Smooth muscle cell of the brain vasculature (primary cell): ENCODE results near the gene STEAP3.

Experiments
- DNase-seq: peaks from one replicate; pipeline ENCODE4 v3.0.0-alpha.2; 2012; ENCODE audit warnings: low read depth, low spot score

STEAP3 gene

DNA sequence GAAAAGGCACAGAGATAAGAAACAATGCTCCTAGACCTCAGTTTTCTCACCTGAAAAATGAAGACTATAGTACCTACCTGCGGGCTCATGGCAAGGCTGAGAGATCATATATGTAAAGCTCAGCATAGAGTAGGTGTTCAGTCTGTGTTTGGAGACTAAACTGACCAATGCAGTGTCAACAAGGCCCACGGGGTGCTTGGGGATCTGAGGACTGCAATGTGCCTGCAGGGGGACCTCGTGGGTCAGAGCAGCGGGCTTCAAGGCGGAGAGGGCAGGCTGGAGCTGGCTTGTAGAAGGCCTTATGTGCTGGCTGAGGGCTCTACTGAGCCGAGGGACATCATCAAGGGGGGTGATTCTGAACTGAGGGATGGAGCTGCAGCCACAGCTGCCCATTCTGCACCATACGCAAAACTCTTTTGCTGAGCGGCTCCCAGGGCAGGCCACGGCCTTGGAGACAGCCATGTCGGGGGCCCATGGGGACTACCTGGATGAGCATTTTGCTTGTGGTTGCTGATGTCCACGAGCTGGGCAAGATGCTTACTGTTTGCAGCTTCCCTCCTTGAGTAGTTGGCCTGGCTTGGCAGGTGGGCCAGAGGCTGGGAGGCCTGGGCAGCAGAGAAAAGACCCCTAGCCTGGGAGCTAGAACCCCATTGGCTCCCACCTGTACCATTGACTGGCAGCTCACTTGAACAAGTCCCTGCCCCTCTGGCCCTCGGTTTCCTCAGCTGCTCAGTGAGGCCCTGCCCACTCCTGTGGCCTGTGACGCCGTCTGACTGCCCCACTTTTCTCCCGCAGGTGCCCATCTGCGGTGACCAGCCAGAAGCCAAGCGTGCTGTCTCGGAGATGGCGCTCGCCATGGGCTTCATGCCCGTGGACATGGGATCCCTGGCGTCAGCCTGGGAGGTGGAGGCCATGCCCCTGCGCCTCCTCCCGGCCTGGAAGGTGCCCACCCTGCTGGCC, 23.5 kb downstream of the STEAP3 start:
- DNase-seq: no peak

DNA sequence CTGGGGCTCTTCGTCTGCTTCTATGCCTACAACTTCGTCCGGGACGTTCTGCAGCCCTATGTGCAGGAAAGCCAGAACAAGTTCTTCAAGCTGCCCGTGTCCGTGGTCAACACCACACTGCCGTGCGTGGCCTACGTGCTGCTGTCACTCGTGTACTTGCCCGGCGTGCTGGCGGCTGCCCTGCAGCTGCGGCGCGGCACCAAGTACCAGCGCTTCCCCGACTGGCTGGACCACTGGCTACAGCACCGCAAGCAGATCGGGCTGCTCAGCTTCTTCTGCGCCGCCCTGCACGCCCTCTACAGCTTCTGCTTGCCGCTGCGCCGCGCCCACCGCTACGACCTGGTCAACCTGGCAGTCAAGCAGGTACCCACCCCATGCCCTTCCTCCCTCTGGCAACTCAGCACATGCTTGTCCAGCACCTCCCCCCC, 24.2 kb downstream of the STEAP3 start:
- no peak for DNase-seq

DNA sequence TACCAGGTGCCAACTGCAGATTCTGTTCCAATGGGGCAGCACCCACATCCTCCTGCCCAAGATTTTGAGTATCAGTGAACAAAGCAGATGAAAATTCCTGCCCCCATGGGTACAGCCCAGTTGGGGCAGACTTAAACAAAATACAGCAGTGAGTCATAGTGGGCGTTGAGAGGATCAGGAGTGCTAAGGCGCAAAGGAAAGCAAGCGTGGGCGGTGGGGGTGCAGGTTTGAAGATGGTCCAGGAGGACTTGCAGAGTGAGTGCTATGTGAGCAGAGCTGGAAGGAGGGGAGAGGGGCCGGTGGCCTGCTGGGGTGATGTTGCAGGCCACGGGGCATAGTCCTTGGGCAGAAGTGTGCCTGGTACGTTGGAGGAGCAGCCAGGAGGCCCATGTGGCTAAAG, 24.7 kb downstream of the STEAP3 start:
- peak; percentile 63 for DNase-seq

DNA sequence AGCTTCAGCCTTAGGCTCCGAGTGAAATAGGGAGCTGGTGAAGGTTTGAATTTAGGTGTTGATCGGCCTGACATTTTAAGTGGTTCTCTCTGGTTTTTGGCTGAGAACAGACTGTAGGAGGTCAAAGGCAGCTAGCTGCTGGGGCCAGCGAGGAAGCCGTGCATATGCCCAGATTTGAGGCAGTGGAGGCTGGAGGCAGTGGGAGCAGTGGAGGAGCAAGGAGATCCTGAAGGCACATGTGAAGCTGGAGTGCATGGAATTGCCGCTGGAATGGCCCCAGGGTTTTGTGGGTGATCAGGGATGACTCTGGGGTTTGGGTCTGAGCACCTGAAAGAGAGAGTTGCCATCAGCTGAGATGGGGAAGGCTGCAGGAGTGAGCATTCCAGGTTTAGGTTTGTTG, 25.1 kb downstream of the STEAP3 start:
- DNase-seq: no peak

DNA sequence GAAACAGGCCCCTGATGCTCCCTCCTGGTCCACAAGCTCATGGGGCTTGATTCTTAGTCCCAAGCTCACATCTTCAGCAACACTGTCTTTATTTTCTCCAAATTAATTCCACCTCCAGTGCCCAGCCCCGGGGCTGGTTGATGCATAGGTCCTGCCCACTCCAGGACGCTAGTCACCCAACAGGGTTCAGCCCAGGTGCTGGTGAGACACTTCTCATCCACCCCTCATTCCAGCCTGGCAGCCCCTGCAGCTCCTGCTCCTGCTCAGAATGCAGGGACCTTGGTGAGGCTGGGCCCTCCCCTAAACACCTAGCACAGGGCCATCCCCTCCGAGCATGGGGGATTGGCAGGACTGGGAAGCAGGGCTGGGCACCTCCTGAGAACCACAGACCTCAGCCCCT, 25.7 kb downstream of the STEAP3 start:
- DNase-seq: no peak

DNA sequence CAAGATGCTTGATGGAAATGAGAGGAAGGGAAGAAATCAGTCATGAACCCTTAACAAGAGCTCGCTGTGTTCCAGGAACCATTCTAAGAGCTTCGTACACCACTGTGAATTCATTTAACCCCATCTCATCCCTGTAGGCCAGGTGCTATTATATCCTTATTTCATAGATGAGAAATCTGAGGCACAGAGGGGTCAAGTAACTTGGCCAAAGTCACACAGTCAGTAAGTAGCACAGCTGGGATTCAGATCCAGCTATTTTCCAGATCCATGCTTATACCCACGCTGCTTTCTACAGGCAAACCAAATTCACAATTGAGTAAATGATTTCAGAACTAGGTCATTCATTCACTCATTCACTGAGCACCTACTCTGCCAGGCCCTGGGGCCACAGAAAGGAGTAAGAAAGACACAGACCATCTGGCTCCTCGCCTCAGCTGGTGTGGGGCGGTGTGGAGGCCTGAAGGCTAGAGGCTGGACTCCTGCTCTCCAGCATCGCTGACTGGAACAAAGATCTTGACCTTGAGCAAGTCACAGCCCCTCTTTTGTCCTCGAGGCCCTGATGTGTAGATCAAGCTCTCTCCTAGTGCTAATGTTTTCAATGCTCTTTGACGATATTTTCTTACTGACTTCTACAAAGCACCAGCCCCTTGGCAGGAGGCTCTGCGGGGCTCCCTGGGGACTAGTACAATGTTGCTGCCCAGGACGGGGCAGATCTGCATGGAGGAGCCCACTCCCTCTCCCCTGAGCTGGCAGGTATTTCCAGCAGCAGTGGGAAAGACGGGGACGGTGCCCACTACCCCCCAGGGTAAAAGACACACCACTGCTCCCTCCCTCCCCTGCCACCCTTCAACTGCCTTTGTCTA, 26.5 kb downstream of the STEAP3 start:
- no peak for DNase-seq

DNA sequence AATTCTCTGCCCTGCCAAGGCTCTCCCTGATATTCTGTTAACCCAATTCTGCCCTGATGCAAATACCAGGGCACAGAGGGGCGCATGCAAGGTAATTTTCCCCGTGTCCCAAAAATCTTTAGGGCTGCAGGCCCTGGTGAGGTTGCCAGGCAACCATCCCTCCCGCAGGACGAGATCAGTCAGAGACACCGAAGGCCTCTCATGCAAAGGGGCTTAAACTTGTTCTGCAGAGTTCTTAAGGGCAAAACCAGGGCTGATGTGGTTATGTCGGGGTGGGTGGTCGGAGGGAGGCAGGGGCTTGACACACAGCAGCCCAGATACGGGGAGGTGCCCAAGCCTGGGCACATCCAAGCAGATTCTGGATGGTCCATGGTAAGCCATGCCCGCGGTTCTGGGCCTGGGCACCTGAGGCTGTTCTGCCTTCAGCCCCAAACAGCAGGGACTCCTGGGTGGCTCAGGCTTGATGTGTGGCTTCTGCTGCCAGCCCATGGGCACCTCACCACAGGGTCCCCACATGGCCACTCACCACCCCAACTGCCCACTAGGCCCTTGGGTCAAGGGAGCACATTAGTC, 27.2 kb downstream of the STEAP3 start:
- DNase-seq: no peak

DNA sequence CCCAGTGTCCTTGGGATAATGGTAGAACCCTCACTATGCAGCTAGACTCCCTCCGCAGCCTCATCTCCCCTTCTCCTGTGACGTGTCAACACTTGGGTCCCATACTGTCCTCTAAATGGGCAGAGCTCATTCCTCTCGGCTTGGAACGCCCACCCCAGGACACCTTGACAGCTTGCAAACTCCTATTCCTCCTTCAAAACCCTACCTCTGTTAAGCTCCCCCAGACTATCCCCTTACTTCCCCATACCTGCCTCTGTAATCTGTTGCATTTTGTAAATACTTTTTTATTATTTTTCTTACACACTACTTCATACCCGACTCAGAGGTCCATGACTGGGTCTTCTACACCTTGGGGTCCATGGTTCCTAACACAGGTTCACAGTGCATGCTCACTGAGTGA, 28.0 kb downstream of the STEAP3 start:
- no peak for DNase-seq

DNA sequence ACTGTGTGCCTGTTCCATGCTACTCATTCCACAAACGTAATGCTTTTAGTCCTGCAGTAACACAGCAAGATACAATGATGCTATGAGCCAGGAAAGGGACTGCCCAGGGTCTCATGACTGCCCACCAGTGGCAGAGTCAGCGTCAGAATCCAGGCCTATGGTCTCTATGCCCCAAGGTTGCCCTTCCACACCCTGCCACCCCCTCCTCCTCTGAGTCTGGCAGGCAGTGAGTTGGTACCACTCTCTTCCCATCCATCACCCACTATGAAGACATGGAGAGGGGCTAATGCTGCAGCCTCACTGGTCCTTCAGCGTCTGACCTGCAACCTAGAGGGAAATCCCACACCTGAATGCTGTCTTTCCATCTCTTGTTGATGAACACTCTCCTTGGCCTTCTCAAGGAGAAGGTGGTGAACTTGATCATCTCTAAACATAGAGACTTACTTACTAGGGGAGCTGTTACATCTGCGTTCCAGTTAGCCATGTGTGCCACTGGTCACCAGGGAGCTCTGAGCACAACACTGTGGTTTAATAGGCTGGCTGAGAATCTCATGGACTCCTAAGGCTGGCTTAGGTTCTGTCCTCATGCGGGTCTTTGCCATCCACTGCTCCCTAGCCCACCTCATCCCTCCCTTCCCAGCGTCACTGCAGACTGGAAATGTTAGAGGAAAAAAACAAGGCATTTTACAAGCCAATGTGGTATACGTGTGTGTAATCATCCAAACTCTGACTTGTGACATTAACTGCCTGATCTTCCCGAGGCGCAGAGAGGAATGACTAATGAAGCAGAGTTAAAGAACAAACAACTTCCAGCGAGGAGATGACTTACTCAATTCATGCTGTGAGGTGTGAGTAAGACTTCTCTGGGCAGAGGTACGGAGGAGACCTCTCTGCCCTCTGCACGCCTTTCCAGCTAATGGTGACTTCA, 28.8 kb downstream of the STEAP3 start:
- peak; percentile 91 for DNase-seq

DNA sequence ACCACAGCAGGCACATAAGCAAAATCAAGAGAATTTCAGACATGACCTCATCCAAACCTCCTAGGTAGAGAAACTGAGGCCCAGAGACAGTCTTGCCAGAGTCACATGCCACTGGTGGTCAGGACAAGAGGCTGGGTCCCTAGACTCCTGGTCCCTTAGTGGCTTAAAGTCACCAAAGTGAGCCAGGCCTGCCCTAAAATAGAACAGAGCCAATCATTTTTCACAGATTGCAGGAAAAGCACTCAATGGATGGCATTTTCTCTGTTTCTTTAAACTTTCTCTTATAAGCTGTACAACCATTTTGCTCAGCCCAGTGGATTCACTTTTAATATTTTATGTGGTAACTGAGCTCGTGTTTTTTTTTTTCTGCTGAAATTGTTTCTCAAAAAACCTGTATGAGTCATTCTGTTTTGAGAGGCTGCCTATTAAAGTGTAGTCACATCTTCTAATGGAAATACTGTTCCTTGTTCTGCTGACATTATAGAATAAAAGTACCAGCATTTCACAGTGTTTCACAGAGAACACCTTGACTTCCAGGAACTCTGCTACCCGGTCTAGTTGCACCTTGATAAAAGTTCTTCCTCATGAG, 29.6 kb downstream of the STEAP3 start:
- no peak for DNase-seq

DNA sequence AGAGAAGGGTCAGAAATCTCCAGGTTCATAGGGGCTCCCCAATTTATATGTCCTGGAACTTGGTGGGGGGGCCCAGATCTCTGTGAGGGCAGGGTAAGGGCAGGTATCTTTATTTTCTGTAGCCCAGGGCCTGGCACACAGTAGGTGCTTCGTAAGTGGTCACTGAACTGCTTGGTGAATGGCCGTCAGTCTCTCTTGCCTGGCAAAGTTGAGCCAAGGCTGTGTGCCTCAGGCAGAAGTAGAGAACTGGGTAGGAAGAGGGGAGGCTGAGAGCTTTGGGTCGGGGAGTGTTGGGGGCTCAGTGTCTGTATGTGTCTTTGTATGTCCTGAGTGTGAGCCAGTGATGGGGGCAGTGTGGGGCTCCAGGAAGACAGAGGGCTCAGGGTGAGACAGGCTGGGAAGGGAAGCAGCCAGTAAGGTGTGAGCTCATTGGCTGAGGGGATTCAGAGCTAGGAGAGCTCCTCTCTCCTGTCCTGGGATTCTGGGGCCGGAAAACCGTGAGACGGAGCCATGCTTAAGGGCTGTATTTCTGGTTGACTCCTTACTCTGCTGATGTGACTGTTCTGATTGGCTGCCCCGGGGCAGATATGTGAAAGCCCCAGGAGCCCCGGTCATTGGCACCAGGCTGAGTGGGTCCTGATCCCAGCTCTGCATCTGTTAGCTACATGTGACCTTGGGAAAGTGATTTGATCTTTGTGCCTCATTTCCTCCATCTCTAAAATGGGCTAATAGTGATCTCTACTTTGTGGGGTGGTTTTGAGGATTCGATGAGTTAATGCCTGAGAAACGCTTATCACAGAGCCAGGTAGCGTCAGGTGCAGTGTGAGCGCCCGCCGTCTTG, 30.3 kb downstream of the STEAP3 start:
- no peak for DNase-seq

DNA sequence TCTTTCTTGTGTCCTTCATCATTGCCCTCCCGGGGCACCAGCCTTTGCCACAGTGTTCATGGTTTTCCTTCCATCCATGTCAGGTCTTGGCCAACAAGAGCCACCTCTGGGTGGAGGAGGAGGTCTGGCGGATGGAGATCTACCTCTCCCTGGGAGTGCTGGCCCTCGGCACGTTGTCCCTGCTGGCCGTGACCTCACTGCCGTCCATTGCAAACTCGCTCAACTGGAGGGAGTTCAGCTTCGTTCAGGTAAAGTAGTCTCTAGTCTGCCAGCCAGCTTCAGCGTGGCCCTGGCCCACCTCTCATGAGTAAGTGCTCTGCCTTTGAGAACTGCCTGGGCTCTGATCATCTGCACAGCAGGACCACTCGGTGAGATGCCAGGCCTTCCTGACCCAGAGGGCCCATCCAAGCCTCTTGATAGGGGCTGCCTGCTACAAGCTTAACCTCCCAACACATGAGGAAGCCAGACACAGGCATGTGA, 31.0 kb downstream of the STEAP3 start:
- no peak for DNase-seq

DNA sequence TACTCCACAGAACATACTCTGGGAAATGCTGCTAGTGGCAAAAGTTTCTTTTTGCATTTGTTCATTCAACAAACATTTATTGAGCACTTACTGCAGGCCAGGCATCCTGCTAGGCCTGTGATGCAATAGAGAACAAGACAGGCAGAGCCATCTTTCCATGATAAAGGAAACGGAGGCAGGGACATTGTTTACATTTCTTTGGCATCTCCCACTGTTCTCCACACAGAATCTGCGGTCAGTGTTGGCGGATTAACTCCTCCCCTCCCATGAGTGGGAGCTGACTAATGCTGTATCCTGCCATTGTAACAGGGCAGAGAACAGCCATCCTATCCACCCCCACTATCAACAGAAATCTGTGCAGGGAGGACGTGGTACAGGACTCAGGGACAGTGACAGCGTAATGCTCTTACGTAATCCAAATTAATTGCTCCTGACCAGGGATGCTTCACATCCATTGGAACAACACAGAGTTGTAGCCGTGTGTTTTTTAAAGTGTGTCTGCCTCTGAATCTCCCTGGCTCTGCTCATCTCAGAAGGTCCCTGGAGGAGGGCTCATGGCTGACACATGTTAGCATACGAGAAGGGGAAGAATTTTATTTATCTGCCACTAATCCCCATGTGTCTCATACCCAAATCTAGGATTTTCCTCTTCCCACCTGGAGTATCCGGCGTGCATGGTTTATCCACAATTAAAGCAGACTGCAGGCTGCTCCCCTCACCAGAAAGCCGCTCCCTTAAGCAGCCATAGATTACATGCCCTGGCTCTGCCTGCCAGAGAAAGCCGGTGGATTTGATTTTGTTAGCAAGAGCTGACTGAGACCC, 32.3 kb downstream of the STEAP3 start:
- peak; percentile 80 for DNase-seq

DNA sequence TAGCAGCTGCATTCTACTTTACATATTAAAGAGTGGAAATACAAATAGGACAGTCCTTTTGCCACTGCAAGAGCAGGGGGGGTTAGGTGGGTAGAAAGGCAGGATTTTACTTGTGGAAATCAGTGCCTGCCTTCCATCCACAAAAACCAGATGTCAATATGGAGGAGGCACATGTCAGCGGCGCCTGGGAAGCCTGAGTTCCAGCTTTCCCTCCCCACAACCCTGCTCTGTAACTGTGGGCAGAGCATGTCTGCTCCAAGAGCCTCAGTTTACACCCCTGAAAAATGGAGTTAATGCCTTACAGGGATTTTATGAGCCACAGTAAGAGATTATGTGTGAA, 32.9 kb downstream of the STEAP3 start:
- no peak for DNase-seq

DNA sequence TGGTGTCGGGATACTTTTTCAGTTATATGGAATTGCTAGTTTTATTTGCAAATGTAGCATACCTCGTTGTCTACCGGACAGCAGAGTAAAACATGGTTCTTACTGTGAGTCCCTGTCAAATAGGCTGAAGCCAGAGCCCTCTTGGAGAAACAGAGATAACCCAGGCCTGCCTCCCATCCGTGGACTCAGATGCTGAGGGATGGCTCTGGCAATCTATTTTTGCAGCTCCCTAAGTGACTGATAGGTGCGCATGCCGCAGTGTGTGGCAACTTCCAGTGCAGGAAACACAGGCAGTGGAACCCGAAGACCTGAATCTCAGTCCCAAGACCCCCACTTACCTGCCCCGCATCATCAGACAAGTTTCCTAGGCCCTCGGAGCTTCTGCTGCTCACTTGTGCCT, 33.6 kb downstream of the STEAP3 start:
- DNase-seq: no peak

DNA sequence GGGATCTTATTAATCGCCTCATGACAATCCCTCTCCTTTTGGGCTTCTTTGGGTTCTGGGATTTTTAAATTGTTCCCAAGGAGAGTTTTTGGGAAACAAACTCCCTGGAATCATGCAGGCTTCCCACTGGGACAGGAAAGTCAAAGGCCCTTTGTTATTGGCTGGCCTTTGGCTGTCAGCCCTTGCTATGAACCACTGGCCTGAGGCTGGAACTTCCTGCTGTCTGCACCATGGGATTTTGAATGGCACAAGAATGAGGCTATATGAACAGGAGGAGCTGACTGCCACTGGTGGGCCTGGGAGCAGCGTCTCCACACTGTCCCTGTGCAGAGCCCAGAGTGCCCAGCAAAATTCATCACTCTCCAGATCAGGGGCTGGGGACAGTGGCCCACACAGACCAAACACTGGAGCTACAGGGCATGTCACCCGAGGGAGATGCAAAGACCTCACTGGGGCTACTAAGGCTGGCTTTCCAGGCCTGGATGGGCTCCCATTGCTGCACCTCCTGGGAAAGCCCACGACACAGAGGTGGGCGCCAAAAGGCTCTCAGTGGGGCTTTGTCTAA, 35.7 kb downstream of the STEAP3 start:
- DNase-seq: no peak

DNA sequence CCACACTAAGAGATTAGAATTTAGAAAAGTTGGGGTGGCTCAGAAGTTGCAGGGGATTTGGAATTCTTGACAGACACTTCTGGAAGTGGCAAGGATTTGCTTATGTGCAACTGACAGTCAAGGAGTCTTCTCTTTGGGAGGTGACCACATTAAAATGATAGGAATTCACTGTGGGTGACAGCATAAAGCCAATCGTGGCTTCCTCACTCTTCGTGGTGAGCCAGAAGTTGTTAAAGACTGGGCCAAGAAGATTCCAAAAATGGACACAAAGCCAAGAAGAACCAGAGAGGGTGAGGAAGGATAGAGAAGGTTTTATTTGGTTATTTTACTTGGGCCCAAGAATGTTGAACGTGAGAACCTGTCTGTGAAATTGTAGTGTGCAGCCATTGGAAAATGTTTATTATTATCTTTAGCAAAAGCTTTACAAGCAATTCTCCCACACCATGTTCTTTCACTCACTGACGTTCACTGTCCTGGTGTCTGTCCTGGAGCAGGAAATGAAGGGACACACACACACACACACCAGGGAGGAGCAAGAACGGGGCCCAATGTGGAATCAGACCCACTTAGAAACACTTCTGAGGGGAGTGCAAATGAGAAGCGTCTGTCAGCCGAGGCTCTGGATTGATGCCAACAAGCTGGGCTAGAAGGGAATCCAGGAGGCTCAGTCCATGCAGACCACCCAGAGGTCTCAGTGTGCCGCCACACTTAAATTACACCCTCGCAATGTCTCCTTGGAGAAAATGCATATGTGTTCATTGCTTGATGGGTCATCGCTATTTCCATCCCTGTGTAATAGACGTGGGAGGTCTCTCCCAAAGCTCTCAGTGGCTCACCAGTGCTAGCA, 37.2 kb downstream of the STEAP3 start:
- DNase-seq: no peak
